ENCODE data around the gene ERC2. TPM values are rescaled to one million over a fixed set of nuclear protein-coding genes. Genes with fewer than 3 reads are reported as not detected.
A peak's percentile ranks its signal among the peaks of the same experiment; 100 is the strongest.

ERC2 gene
- polyA plus RNA-seq, 3 donors, result 2.6 to 4.0 (median 3.7) TPM

GRCh38 chr3:56189536-56189935 lies 278.7 kb downstream of the ERC2 start:
- DNase-seq, result no peak

DNA sequence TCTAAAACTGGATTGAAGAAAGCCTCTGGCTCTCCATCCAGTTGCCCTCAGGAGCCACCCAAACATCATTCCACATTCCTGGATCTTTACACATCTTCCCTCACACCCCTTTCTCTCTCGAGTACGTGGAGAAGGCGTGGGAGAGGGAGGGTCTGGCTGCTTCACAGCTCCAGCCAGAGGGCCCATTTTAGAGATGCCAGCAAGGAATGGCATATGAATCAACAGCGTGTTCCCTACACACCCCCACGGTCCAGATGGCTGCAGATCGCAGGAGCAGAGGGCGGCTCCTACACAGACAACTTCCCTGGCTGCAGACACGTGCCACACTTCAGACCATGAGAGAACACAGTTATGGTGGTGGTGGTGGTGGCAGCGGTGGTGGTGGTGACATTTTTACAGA lies 280.1 kb downstream of the ERC2 start:
- DNase-seq, result no peak

GRCh38 chr3:56187051-56187450 lies 281.2 kb downstream of the ERC2 start:
- DNase-seq, result no peak

GRCh38 chr3:56185827-56186226 lies 282.4 kb downstream of the ERC2 start:
- no peak for DNase-seq

DNA sequence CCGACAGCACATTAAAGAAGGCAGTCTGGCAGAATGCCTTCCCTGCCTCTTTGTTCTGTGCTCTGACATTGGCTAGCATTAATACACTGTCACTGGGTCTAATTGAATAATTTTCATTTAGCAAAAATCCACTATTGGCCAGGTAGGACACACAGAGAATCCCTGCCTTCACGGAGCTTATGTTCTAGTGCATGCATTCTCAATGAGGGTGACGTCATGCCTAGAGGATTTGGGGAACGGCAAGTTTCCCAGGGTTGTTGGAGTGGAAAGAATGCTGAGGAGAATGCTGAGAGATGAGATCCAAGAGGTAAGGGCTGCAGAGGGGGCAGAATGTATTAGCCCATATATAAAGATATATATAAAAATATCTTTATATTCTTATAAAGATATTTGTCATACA lies 284.7 kb downstream of the ERC2 start:
- no peak for DNase-seq

DNA sequence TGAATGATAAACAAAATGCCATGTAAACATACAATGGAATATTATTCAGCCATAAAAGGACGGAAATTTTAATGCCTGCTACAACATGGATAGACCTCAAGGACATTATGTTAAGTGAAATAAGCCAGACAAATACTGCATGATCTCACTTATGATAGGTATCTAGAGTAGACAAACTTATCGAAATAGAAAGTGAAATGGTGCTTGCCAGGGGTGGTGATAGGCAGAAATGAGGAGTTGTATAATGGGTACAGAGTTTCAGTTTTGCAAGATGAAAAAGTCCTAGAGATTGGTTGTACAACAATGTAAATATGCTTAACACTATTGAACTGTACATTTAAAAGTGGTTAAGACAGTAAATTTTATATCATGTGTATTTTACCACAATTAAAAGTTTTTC lies 287.8 kb downstream of the ERC2 start:
- no peak for DNase-seq

GRCh38 chr3:56173601-56174000 lies 294.7 kb downstream of the ERC2 start:
- no peak for DNase-seq

DNA sequence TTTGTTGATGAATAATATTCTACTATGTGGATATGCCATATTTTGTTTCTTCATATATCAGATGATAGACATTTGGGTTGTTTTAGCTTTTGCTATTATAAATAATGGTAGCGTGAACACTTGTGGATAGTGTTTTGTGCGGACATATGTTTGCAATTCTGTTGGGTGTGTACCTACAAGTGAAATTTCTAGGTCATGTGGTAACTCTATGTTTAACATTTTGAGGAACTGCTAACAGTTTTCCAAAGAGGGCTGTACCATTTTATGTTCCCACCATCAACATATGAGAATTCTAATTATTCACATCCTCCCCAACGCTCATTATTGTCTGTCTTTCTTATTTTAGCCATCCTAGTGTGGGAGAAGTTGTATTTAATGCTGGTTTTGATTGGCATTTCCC lies 303.8 kb downstream of the ERC2 start:
- DNase-seq, result no peak

DNA sequence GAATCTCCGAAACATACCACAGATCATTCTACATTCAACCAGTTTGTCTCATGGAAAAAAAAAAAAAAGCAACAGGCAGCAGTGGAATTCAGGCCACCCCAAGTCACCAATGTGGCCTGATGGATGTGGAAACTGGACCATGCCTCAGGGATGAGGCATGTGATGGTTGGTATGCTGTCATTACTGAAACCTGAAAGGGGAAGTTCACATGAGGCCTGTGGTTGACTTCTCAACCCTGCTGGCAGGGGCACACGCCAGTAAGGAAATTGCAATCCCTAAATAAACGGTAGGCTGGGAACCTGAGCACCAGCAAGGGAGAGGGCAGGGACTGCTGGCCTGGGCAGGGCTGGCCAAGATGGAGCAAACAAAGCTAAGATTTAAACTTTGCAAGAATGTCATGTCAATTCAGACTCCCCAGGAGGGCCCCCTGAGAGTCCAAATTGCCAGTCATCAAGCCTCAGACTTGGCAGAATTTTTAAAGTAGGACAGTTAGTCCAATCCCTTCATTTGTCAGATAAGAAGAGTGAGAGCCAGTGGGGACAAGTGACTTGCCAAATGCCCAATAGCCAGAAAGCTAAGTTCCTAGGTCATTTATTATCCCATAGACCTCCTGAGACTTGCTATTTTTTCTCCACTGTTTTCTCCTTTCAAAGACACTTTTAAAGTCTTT lies 310.4 kb downstream of the ERC2 start:
- no peak for DNase-seq

DNA sequence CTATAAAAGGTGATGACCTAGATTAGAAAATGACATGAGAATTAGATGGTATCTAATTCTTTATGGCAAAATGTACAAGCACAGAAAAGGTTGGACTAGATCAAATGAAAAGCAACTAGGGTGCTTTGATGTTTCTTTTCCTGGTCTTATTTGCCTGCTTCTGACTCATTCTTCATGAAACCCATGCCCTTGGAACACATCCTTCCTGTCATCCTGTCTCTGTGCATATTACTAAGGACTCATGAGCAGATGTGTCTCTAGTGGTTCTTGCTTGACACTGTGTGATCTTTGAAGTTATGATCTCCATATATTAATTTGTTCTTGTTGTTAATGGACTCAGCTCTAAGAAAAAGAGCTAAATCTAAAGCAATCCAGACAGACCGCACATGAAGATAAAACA lies 314.0 kb downstream of the ERC2 start:
- DNase-seq, result no peak

GRCh38 chr3:56147354-56147753 lies 320.9 kb downstream of the ERC2 start:
- DNase-seq, result no peak

DNA sequence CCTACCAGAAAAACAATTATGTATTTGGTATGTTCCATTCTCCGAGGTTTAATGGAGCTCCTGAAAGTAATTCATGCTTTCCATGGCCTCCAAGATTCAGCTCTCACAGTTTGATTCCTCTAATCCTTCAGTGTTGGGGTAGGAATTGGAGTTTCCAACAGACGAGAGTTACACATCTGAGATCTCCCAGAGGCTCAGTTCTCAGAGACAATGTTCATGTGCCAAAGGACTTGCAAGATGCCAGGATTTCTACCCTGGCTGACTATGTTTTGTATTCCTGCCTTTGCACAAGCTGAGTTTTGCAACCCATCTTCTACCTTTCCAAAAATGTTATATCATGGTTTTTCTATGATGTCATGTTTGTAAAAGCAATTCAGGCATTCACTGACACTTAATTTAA lies 322.9 kb downstream of the ERC2 start:
- DNase-seq, result no peak

- DNase-seq, result no peak
These were observed 323.5 kb downstream of the ERC2 start for GRCh38 chr3:56144805-56145204.

DNA sequence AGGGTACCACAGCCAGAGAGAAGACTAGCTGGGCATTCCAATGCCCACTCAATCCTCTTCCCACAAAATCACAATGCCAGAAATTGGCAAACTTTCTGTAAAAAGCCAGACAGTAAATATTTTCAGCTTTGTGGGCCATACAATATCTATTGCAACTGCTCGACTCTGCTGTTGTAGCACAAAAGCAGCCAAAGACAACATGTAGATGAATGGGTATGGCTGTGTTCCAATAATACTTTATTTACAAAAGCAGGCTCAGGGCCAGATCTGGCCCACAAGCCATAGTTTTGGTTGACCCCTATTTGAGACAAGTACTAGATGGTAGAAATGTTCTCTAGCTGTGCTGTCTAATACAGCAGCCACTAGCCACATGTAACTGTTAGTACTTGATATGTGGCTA lies 330.9 kb downstream of the ERC2 start:
- DNase-seq, result no peak

- DNase-seq, result no peak
These were observed 331.8 kb downstream of the ERC2 start for GRCh38 chr3:56136514-56136913.

DNA sequence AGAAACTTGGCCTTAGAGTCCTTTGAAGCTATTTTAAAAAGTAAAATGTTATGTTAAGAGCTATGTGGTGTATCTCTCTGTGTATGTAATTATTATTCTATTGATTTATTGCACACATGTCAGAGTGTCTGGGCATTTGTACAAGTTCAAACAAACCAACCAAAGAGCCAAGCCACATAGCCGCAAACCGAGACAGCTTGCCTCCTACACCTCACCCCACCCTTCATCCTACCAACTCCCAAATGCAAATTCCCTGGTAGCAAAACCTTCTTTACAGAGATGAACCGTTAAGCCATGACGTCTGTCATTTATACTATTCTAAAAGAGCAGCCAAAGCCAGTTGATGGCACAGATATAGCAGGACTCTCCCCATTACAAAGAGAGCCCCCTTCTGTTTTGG lies 332.3 kb downstream of the ERC2 start:
- no peak for DNase-seq

DNA sequence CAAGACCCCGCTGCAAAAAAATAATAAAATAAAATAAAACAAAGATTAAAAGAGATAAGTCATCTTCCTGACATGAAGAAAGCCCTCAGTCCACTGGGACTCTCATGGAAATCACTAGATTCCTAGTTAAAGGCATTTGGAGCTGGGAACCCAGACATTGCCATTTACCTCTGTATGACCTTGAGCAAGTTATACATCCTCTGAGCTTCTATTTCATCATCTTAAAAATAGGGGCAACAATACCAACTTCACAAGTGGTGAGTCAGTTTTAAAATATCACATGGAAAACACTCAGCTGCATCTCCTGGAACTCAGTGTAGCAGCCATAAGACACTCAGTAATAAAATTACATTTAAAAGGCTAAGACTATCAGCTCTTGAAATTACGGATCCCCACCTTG lies 334.8 kb downstream of the ERC2 start:
- DNase-seq, result no peak

- DNase-seq, result no peak
These were observed 335.5 kb downstream of the ERC2 start for GRCh38 chr3:56132762-56133161.

DNA sequence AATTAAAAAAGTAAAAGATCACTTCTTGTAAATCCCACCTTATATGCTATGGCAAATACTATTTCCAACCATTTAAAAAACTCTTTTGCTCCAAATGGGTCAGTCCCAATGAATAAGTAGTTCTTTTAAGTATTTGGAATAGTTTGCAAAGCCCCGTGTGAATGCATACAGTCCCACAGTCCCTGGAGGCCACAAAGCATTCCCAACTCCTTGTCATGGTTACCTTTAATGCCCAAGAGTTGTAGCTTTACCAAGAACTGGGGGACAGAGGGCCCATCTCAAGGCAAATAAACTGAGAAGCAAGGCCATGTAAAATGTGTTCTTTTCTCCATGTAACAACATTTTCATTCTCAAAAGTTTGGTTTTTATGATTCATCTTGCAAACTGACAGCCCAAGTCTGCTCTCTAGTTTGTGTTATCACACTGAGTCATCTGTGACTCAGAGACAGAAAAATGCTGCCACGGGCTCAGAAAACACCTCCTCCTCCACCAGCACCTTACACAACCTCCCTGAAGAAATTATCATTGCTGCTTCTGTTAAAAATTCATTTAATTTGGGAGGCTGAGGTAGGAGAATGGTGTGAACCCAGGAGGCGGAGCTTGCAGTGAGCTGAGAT lies 336.2 kb downstream of the ERC2 start:
- DNase-seq, result no peak

GRCh38 chr3:56130036-56130435 lies 338.2 kb downstream of the ERC2 start:
- no peak for DNase-seq

DNA sequence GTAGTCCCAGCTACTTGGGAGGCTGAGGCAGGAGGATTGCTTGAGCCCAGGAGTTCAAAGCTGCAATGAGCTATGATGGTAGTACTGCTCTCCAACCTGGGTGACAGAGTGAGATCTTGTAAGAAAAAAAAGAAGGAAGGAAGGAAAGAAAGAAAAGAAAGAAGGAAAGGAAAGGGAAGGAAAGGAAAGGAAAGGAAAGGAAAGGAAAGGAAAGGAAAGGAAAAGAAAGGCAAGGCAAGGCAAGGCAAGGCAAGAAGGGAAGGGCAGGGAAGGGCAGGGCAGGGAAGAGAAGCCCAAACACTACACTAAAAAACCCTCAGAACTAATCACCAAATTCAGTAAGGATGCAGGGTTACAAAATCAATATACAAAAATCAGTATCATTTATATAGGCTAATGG lies 341.6 kb downstream of the ERC2 start:
- no peak for DNase-seq

- DNase-seq, result peak; percentile 50
These were observed 342.8 kb downstream of the ERC2 start for GRCh38 chr3:56125358-56126005.

DNA sequence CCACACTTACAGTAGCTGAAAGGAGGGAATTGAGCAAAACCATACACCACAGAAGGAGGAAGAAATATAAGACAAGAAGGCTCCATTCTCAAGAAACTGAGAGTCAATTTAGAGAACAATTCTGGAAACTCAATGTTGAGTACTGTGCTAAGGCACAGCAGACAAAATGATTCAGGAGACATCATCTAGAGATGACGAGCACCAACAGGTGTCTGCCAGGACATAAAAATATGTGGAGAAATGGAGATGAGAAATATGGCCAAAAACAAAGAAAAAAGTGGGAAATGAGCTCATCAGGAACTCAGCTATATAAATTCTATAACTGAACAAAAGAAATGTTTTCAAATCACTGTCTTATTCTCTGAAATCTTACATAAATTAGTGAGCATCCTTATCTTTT lies 343.7 kb downstream of the ERC2 start:
- no peak for DNase-seq

DNA sequence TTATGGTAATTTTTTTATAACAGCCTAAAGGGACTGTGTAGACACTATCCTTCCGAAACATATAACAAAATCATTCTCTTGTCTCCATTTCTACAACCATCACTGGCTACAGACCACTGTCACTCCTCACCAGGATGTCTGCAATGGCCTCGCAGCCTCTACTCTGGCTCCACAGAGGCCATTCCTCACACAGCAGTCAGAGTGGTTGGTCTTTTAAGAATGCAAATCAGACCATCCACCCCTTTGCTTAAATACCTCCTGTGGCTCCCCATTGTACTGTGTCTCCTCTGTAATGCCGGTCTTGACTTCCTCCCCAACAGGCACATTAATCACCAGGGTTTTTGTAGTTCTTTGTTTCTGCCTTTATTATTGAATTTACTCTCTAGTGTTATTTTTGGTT lies 344.8 kb downstream of the ERC2 start:
- DNase-seq, result no peak

Measured in renal pelvis (tissue), 4 donors.